Right lobe of liver (tissue), 4 donors: ENCODE results near the gene FAM20C.

Experiments used
- CTCF ChIP-seq, 4 donors: fragments of 200-600 bp in 3 of 4; fragments of 450-650 bp in 1 of 4; IDR thresholded peaks; one replicate each; pipeline versions ENCODE4 v1.5.1 to v1.8.0; 2016 to 2022; ENCODE audit warnings: antibody characterized with exemption in 4 of 4, mild to moderate bottlenecking in 2 of 4
- POLR2A ChIP-seq: fragments of 450-650 bp; IDR thresholded peaks from one replicate; pipeline ENCODE4 v1.6.1; 2017; ENCODE audit warnings: antibody characterized with exemption, mild to moderate bottlenecking
- donor health status: DM: no; HTN: no; CAD: no.
- donor health status: DM: no; HTN: no; CAD: no.
- donor health status: DM: no; HTN: yes; CAD: no.

DNA sequence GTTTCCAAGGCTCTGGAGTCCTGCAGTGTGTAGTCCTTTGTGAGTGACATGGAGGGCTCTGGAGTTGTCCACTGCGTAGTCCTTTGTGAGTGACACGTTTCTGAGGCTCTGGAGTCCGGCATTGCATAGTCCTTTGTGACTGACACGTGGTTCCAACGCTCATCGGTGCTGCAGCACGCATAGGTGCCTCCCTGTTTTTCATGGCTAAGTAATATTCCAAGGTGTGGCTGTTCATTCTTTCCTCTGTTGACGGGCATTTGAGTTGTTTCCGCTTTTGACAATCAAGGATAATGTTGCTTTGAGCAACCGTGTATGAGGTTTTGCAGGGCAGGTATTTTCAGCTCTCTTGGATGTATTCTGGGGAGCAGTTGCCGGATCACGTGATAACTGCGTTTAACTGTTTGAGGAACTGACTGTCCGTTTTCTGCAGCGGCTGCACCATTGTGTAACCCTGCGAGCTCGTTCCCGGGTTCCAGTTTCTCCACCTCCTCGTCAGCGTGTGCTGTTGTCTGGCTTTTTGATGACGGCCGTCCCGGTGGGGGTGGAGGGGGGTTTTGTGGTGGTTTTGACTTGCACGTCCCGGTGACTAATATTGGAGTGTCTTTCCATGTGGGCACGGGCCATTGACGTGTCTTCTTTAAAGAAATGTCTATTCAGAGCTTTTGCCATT, 21.1 kb downstream of the FAM20C start:
- TF ChIP-seq CTCF (IDR thresholded peaks at IDR 0.05), result no peak
- no peak for TF ChIP-seq POLR2A
